Caco-2 (cell line): ENCODE results near the gene ATP8B3. TPM values are rescaled to one million over a fixed set of nuclear protein-coding genes. Genes with fewer than 3 reads are reported as not detected.

Experiments used
- BruUV-seq: library from RNA; stranded (reverse); fragments of 400-500 nt; replicated peaks from 2 replicates; lab custom pipeline; 2021; lab: Mats Ljungman, UMichigan
- CTCF ChIA-PET: fragments of 300-600 bp; sonication (Branson Sonifier 250); formaldehyde crosslinking; loops from one replicate; lab custom pipeline; 2022; ENCODE audit warnings: antibody characterized with exemption; lab: Charles Lee
- POLR2A ChIA-PET: fragments of 300-600 bp; sonication (Branson Sonifier 250); formaldehyde crosslinking; loops from one replicate; lab custom pipeline; 2022; ENCODE audit warnings: antibody characterized with exemption; lab: Charles Lee
- DNase-seq, 2 experiments: peaks; one replicate each; pipeline versions ENCODE4 v3.0.0 to v3.0.0-alpha.2; 2020 to 2022
- H3K27me3 ChIP-seq: replicated peaks from 2 replicates; pipeline ENCODE4 v1.6.0; 2011; ENCODE audit warnings: low read length; ENCODE audit not compliant: control insufficient read depth, insufficient read depth
- H3K36me3 ChIP-seq: 2 replicates; pipeline ENCODE4 v1.5.1; 2011; ENCODE audit warnings: low read length; ENCODE audit not compliant: control insufficient read depth, insufficient read depth
- H3K4me1 ChIP-seq: fragments of 250-450 bp; sonication (Bioruptor Pico); 2 replicates; pipeline ENCODE4 v1.5.1; 2020; ENCODE audit warnings: mild to moderate bottlenecking
- H3K4me3 ChIP-seq: 2 replicates; pipeline ENCODE4 v1.5.1; 2011; ENCODE audit warnings: low read depth, mild to moderate bottlenecking, control low read depth, low read length
- H3K9me3 ChIP-seq: fragments of 250-450 bp; sonication (Bioruptor Pico); 2 replicates; pipeline ENCODE4 v1.5.1; 2020; ENCODE audit warnings: mild to moderate bottlenecking, moderate library complexity
- H3K27ac Mint-ChIP-seq: one replicate; pipeline ENCODE4 v1.8.0; 2022; ENCODE audit warnings: mixed read lengths; ENCODE audit not compliant: unreplicated experiment
- H3K27me3 Mint-ChIP-seq: one replicate; pipeline ENCODE4 v1.8.0; 2022; ENCODE audit warnings: mixed read lengths; ENCODE audit not compliant: insufficient read depth, unreplicated experiment
- H3K36me3 Mint-ChIP-seq: one replicate; pipeline ENCODE4 v1.8.0; 2022; ENCODE audit warnings: mild to moderate bottlenecking, mixed read lengths; ENCODE audit not compliant: insufficient read depth, unreplicated experiment
- H3K4me1 Mint-ChIP-seq: one replicate; pipeline ENCODE4 v1.8.0; 2022; ENCODE audit warnings: low read depth, mixed read lengths; ENCODE audit not compliant: unreplicated experiment
- H3K4me3 Mint-ChIP-seq: one replicate; pipeline ENCODE4 v1.8.0; 2022; ENCODE audit warnings: mild to moderate bottlenecking, moderate library complexity, mixed read lengths; ENCODE audit not compliant: unreplicated experiment
- H3K9me3 Mint-ChIP-seq: one replicate; pipeline ENCODE4 v1.8.0; 2022; ENCODE audit warnings: mixed read lengths; ENCODE audit not compliant: unreplicated experiment
- intact Hi-C: fragments of 100-400 bp; cut with micrococcal nuclease; formaldehyde crosslinking; loops from one replicate; pipeline ENCODE4 v1.10.0; 2022; ENCODE audit not compliant: unreplicated experiment
- microRNA-seq: library from miRNA; unstranded; fragments of <30 nt; microRNA quantifications from one replicate; pipeline ENCODE4 v1.2.0, GENCODE V29; 2022
- total RNA-seq: library from RNA; stranded (reverse); gene quantifications from 2 replicates; pipeline ENCODE4 v1.2.3, GENCODE V29; 2022
- TF ChIP-seq, protein P1 (sequence below), 2 experiments: fragments of 200-600 bp in 1 of 2; IDR thresholded peaks; 1 replicate in 1 of 2; 2 replicates in 1 of 2; pipeline versions ENCODE4 v1.5.1 to v1.8.0; 2011 to 2022; ENCODE audit warnings: antibody characterized with exemption in 1 of 2, control low read depth in 1 of 2, inconsistent platforms in 1 of 2, low read depth in 1 of 2, low read length in 1 of 2, mild to moderate bottlenecking in 1 of 2, moderate library complexity in 1 of 2; ENCODE audit not compliant: insufficient read depth in 1 of 2, severe bottlenecking in 1 of 2, unreplicated experiment in 1 of 2

The ATP8B3 gene
- total RNA-seq, 1 experiment from 2014 or later: 0.45 TPM

- no peaks in the 10 kb centered on the region for H3K36me3 Mint-ChIP-seq
- TF ChIP-seq, protein P1, sequence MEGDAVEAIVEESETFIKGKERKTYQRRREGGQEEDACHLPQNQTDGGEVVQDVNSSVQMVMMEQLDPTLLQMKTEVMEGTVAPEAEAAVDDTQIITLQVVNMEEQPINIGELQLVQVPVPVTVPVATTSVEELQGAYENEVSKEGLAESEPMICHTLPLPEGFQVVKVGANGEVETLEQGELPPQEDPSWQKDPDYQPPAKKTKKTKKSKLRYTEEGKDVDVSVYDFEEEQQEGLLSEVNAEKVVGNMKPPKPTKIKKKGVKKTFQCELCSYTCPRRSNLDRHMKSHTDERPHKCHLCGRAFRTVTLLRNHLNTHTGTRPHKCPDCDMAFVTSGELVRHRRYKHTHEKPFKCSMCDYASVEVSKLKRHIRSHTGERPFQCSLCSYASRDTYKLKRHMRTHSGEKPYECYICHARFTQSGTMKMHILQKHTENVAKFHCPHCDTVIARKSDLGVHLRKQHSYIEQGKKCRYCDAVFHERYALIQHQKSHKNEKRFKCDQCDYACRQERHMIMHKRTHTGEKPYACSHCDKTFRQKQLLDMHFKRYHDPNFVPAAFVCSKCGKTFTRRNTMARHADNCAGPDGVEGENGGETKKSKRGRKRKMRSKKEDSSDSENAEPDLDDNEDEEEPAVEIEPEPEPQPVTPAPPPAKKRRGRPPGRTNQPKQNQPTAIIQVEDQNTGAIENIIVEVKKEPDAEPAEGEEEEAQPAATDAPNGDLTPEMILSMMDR (IDR thresholded peaks at IDR 0.05; ENCODE audit: insufficient read depth in 1 of 2, low read depth in 1 of 2, low read length in 1 of 2, severe bottlenecking in 1 of 2, unreplicated experiment in 1 of 2): no peak
- BruUV-seq: no TSS peak
- no peak overlapping the region for H3K4me3 Mint-ChIP-seq
- ChIA-PET POLR2A (no interaction called here), CTCF (no interaction called here)
- H3K4me1 Mint-ChIP-seq: no peaks in the 10 kb centered on the region
- H3K4me3 ChIP-seq: no peak overlapping the region
- DNase-seq: no peak
- no peaks in the 10 kb centered on the region for H3K27me3 ChIP-seq
- no peak overlapping the region for H3K27ac Mint-ChIP-seq
- no peaks in the 10 kb centered on the region; the same call in 1 of the 2 replicates for H3K9me3 ChIP-seq
- peaks cover 12% of the 10 kb centered on the region for H3K27me3 Mint-ChIP-seq
- intact Hi-C loops: no loop called here
- no peaks in the 10 kb centered on the region for H3K4me1 ChIP-seq
- H3K9me3 Mint-ChIP-seq: no peaks in the 10 kb centered on the region
- no peaks in the 10 kb centered on the region for H3K36me3 ChIP-seq
Observed at GRCh38 chr19:1736927-1737326, 75.1 kb downstream of the ATP8B3 start.

- intact Hi-C loops: no loop called here
- no TSS peak for BruUV-seq
- Mint-ChIP-seq H3K4me3 (no peak overlapping the region), H3K27ac (no peak overlapping the region), H3K36me3 (no peaks in the 10 kb centered on the region), H3K27me3 (peaks cover 12% of the 10 kb centered on the region), H3K9me3 (no peaks in the 10 kb centered on the region), H3K4me1 (no peaks in the 10 kb centered on the region)
- no peaks in the 10 kb centered on the region for H3K27me3 ChIP-seq
- H3K36me3 ChIP-seq: no peaks in the 10 kb centered on the region
- H3K4me3 ChIP-seq: no peak overlapping the region
- POLR2A ChIA-PET: no interaction called here
- DNase-seq: no peak
- H3K4me1 ChIP-seq: no peaks in the 10 kb centered on the region
- TF ChIP-seq, protein P1 (IDR thresholded peaks at IDR 0.05; ENCODE audit: insufficient read depth in 1 of 2, low read depth in 1 of 2, low read length in 1 of 2, severe bottlenecking in 1 of 2, unreplicated experiment in 1 of 2): no peak
- CTCF ChIA-PET: no interaction called here
- no peaks in the 10 kb centered on the region; the same call in 1 of the 2 replicates for H3K9me3 ChIP-seq
Observed at GRCh38 chr19:1736280-1736679, 75.8 kb downstream of the ATP8B3 start.

DNA sequence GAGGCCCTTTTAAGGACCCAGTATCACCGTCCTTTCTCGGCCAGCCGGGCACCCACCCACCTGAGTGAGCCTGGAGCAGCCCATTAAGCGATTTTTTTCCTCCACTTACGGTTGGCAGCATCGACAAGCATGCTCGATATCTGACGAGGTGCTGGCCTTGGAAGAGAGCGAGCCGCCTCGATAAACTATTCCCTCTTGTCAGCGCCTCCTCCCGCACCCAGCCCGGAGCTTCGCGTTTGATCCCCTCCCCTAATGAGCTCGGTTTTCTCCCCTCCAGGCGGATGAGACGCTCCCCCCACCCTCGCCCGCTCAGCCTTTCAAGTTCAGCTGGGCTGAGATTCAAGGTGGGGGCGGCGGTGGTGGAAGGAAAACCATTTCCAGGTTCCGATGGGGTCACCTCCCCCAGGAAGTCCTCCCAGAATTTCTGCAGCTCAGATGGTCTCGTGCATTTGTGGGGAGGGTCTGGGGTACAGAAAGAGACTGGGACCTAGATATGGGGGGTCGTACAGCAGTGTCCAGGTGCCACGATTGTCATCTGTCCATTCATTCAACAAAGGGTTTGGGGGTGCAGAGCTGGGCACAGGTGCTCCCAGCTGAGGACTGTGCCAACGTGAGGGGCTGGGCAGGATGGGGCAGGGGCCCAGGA, 77.6 kb downstream of the ATP8B3 start:
- Histone ChIP-seq H3K27me3 (no peaks in the 10 kb centered on the region), H3K4me3 (no peak overlapping the region), H3K36me3 (no peaks in the 10 kb centered on the region), H3K9me3 (no peaks in the 10 kb centered on the region), H3K4me1 (no peaks in the 10 kb centered on the region)
- H3K27ac Mint-ChIP-seq: no peak overlapping the region
- CTCF ChIA-PET: no interaction called here
- peaks cover 12% of the 10 kb centered on the region for H3K27me3 Mint-ChIP-seq
- intact Hi-C loops: no loop called here
- BruUV-seq: no TSS peak
- H3K4me3 Mint-ChIP-seq: no peak overlapping the region
- TF ChIP-seq, protein P1 (IDR thresholded peaks at IDR 0.05; ENCODE audit: insufficient read depth in 1 of 2, low read depth in 1 of 2, low read length in 1 of 2, severe bottlenecking in 1 of 2, unreplicated experiment in 1 of 2): no peak
- H3K36me3 Mint-ChIP-seq: no peaks in the 10 kb centered on the region
- no peaks in the 10 kb centered on the region for H3K9me3 Mint-ChIP-seq
- no peaks in the 10 kb centered on the region for H3K4me1 Mint-ChIP-seq
- POLR2A ChIA-PET: no interaction called here
- no peak for DNase-seq

Small RNAs within 50 kb of the gene (microRNA-seq; reads per million reads assigned to microRNA genes)
- gene MIR1909: 4.1 reads per million, percentile 27 among the genes with 10 or more reads in this experiment

Other genes with a start within 250 kb of the ATP8B3 start
- gene MEX3D, start 244.0 kb downstream of the ATP8B3 start, total RNA-seq: 50.6 and 52.1 TPM in 2 replicates
- gene MBD3, start 219.4 kb downstream of the ATP8B3 start, total RNA-seq: 89.3 and 95.3 TPM in 2 replicates
- 222 and 238 TPM in 2 replicates for gene UQCR11, start 206.8 kb downstream of the ATP8B3 start, total RNA-seq
- 147 and 162 TPM in 2 replicates for gene TCF3, start 159.7 kb downstream of the ATP8B3 start, total RNA-seq
- gene ONECUT3, start 58.8 kb downstream of the ATP8B3 start, total RNA-seq: not detected in 2 replicates
- gene REXO1, start 36.2 kb upstream of the ATP8B3 start, total RNA-seq: 43.0 and 46.6 TPM in 2 replicates
- 26.5 and 26.8 TPM in 2 replicates for gene KLF16, start 51.3 kb upstream of the ATP8B3 start, total RNA-seq
- gene ABHD17A, start 73.2 kb upstream of the ATP8B3 start, total RNA-seq: 47.7 and 51.8 TPM in 2 replicates
- 12.6 and 14.0 TPM in 2 replicates for gene ADAT3, start 93.1 kb upstream of the ATP8B3 start, total RNA-seq
- gene SCAMP4, start 93.1 kb upstream of the ATP8B3 start, total RNA-seq: 78.3 and 84.1 TPM in 2 replicates
- 44.4 and 49.6 TPM in 2 replicates for gene CSNK1G2, start 128.9 kb upstream of the ATP8B3 start, total RNA-seq
- gene BTBD2, start 203.4 kb upstream of the ATP8B3 start, total RNA-seq: 47.0 and 52.2 TPM in 2 replicates
- 136 and 162 TPM in 2 replicates for gene MKNK2, start 239.0 kb upstream of the ATP8B3 start, total RNA-seq